Measurements from ENCODE around the gene RAB37. TPM values are rescaled to one million over a fixed set of nuclear protein-coding genes. Genes with fewer than 3 reads are reported as not detected.

Gene RAB37
- total RNA-seq, 3 donors from 2014 or later = 0.29 to 0.98 (median 0.33) TPM

DNA sequence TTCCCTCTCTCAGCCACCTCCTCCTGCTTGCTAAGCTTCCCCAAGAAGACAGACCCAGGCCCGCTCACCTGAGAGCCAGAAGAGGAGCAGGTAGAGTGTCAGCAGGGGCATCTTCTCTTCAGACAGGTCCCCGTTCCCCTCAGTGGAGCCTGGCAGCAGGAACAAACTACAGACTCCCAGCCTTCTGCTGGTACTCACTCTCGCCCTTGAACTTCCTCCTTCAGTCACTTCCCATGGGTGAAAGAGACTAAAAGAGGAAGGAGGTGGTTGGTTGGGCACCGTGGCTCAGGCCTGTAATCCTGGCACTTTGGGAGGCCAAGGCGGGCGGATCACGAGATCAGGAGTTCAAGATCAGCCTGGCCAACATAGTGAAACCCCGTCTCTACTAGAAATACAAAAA, 24.3 kb upstream of the RAB37 start, which contains the start of gene CD300LF:
Gene CD300LF (minus strand): TSS at position 168 of the 400 bp plus-strand sequence. CDS start 57 bp downstream, at position 111.
- Mint-ChIP-seq H3K4me1 (ENCODE audit: low read depth) (peaks cover 7% of the 10 kb centered on the region), H3K27me3 (ENCODE audit: low read depth) (peaks cover 4% of the 10 kb centered on the region), H3K9me3 (no peaks in the 10 kb centered on the region), H3K4me3 (no peak within 1 kb of the TSS), H3K36me3 (ENCODE audit: insufficient read depth) (no peaks in the 10 kb centered on the region)
- DNase-seq = no peak
- ATAC-seq = no peak

DNA sequence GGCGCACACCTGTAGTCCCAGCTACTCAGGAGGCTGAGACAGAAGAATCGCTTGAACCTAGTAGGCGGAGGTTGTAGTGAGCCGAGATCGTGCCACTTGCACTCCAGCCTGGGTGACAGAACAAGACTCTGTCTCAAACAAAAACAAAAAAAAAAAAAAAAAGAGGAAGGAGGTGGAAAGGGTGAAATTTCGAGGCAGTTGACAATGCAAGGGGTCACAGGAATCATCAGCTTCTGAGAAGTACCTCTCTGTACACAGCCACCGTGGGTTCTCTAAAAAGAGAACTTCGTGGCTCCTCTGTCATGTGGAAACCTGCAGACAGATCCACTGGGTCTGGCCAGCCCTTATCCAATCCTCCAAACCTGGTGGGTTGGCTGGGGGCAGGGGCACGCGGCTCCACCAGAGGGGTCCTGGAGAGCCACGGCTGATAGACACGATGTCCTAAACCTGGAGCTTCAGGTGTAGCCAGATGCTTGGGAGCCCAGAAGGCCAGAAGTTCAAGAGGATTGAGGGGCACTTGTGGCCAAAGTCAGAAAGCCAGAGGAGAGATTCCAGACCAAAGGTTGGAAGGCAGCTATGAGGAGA, 23.8 kb upstream of the RAB37 start:
- ATAC-seq (no peak), DNase-seq (no peak)
- Mint-ChIP-seq H3K36me3 (ENCODE audit: insufficient read depth) (no peaks in the 10 kb centered on the region), H3K9me3 (no peaks in the 10 kb centered on the region), H3K4me3 (no peak overlapping the region), H3K27me3 (ENCODE audit: low read depth) (peaks cover 4% of the 10 kb centered on the region), H3K4me1 (ENCODE audit: low read depth) (peaks cover 7% of the 10 kb centered on the region)

DNA sequence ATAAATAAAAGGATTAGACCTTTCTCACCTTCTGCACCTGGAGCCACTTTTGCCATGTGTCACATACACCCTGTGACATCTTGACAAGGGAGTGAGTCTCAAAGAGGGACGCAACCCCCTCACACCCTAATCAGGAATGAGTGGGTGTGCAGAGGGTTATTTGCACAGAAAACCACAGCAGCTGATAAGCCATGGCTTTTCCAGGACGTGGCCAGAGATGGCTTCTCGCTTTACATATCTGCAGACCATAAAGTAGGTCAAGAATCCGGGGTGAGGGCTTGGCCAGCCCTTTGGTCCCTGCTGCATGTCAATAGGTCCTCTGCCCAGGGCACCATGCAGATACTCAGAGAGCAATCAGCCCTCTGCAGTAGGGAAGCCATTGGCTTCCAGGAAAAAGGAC, 21.9 kb upstream of the RAB37 start:
- Mint-ChIP-seq H3K27me3 (ENCODE audit: low read depth) (peaks cover 4% of the 10 kb centered on the region), H3K4me1 (ENCODE audit: low read depth) (peaks cover 7% of the 10 kb centered on the region), H3K36me3 (ENCODE audit: insufficient read depth) (no peaks in the 10 kb centered on the region), H3K4me3 (no peak overlapping the region), H3K9me3 (no peaks in the 10 kb centered on the region)
- ATAC-seq = no peak
- DNase-seq = no peak

DNA sequence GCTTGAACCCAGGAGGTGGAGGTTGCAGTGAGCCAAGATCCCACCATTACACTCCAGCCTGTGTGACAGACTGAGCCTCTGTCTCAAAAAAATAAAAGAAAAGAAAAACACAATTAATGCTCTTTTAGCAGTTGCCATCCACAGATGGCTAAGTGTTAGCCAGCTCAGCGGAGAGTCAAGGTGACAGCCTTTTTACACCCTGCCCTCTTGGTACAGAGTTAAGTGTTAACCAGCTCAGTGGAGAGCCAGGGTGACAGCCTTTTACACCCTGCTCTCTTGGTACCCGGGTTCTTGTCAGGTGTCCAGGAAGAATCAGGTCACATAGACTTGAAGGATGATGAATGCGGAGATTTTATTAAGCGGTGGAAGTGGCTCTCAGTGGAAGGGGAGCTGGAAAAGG, 16.6 kb upstream of the RAB37 start:
- DNase-seq = no peak
- Mint-ChIP-seq H3K36me3 (ENCODE audit: insufficient read depth) (no peaks in the 10 kb centered on the region), H3K4me3 (no peak overlapping the region), H3K9me3 (no peaks in the 10 kb centered on the region), H3K4me1 (ENCODE audit: low read depth) (no peaks in the 10 kb centered on the region), H3K27me3 (ENCODE audit: low read depth) (no peaks in the 10 kb centered on the region)
- no peak for ATAC-seq

DNA sequence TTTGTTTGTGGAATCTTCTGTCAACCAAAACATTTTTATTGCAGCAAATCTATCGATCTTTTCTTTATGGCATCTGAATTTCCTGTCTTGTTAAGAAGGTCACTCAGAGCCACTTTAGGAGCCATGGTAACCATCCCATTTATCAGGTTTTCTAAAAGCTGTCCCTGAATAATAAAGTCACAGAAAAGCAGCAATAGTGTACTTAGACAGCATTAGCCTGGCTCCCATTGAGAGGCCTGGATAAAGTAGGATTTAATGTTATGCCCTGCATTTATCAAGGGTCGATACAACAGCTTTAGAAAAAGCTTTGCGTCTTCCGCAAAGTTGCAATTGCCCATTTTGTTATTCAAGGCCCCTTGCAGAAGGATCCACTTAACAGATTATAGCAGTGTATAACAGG, 14.3 kb upstream of the RAB37 start:
- Mint-ChIP-seq H3K27me3 (ENCODE audit: low read depth) (no peaks in the 10 kb centered on the region), H3K4me3 (no peak overlapping the region), H3K4me1 (ENCODE audit: low read depth) (no peaks in the 10 kb centered on the region), H3K36me3 (ENCODE audit: insufficient read depth) (no peaks in the 10 kb centered on the region), H3K9me3 (no peaks in the 10 kb centered on the region)
- no peak for ATAC-seq
- no peak for DNase-seq

DNA sequence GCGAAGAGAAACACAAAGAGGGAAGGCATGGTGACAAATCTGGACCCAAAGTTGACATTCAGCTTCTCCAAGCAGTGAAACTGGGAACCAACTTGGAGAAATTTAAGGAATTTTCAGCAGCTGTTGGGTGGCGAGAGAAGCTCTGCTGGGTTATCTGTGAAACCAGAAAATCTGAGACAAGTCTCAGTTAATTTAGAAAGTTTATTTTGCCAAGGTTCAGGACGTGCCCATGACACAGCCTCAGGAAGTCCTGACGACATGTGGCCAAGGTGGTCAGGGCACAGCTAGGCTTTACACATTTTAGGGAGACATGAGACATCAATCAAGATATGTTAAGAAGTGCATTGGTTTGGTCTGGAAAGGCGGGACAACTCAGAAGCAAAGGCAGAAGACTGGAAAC, 13.2 kb upstream of the RAB37 start:
- no peaks in the 10 kb centered on the region for H3K4me1 Mint-ChIP-seq (ENCODE audit: low read depth)
- ATAC-seq = no peak

DNA sequence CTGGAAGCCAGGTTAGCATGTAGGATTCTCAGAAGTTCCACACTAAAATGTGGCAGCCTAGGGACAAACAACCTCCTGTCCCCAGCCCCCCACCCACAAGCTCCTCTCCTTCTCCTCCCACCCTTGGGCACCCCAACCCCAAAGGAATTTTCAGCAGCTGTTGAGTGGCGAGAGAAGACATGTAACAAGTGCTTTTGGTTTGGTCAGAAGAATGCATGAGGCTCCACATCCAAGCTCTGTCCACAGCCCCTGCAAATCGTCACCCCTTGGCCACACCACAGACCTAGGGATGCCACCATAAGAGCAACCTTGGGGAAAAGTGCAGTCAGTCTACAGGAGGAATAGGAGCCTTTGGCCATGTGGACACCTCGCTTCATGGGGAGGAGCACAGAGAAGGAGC, 11.9 kb upstream of the RAB37 start:
- peaks cover 2% of the 10 kb centered on the region for H3K4me1 Mint-ChIP-seq (ENCODE audit: low read depth)
- no peak for DNase-seq
- H3K27me3 Mint-ChIP-seq (ENCODE audit: low read depth) = no peaks in the 10 kb centered on the region
- H3K36me3 Mint-ChIP-seq (ENCODE audit: insufficient read depth) = no peaks in the 10 kb centered on the region
- no peaks in the 10 kb centered on the region for H3K9me3 Mint-ChIP-seq
- no peak overlapping the region for H3K4me3 Mint-ChIP-seq
- no peak for ATAC-seq

More for the DNA sequence above, 13.2 kb upstream of the RAB37 start:
- DNase-seq = no peak
- no peaks in the 10 kb centered on the region for H3K9me3 Mint-ChIP-seq
- no peaks in the 10 kb centered on the region for H3K27me3 Mint-ChIP-seq (ENCODE audit: low read depth)
- H3K4me3 Mint-ChIP-seq = no peak overlapping the region
- H3K36me3 Mint-ChIP-seq (ENCODE audit: insufficient read depth) = no peaks in the 10 kb centered on the region

DNA sequence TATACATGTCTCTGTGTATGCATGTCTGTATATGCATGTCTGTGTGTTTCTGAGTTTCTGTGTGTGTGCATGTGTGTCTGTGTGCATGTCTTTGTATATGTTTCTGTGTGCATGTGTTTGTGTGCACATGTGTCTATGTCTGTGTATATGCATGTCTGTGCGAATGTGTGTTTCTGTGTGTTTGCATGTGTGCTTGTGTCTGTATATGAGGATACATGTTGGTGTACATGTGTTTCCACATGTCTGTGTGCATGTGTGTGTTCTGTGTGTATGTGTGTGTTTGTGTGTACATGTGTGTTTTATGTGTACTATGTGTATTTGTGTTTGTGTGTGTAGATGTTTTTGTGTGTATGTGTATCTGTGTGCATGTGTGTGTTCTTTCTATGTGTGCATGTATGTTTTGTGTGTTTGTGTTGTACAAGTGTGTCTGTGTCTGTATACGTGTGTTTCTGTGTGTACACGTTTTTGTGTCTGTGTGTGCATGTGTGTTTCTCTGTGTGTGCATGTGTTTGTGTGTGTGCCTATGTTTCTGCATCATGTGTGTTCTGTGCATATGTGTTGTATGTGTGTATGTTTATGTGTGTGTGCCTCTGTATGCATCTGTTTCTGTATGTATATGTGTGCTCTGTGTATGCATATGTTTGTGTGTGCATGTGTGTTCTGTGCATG, 8.9 kb upstream of the RAB37 start:
- ATAC-seq (no peak), DNase-seq (no peak)
- Mint-ChIP-seq H3K36me3 (ENCODE audit: insufficient read depth) (no peaks in the 10 kb centered on the region), H3K4me1 (ENCODE audit: low read depth) (peaks cover 17% of the 10 kb centered on the region), H3K27me3 (ENCODE audit: low read depth) (no peaks in the 10 kb centered on the region), H3K4me3 (no peak overlapping the region), H3K9me3 (no peaks in the 10 kb centered on the region)

DNA sequence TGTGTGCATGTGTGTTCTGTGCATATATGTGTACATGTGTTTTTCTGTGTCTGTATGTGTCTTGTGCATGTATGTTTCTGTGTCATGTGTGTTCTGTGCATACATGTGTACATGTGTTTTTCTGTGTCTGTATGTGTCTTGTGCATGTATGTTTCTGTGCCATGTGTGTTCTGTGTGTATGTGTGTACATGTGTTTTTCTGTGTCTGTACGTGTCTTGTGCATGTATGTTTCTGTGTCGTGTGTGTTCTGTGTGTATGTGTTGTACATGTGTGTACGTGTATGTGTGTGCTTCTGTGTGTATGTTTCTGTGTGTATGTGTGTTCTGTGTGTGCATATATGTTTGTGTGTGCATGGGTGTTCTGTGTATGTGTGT, 8.4 kb upstream of the RAB37 start:
- peaks cover 17% of the 10 kb centered on the region for H3K4me1 Mint-ChIP-seq (ENCODE audit: low read depth)
- no peak overlapping the region for H3K4me3 Mint-ChIP-seq
- DNase-seq (no peak), ATAC-seq (no peak)
- H3K27me3 Mint-ChIP-seq (ENCODE audit: low read depth) = no peaks in the 10 kb centered on the region
- H3K36me3 Mint-ChIP-seq (ENCODE audit: insufficient read depth) = no peaks in the 10 kb centered on the region
- H3K9me3 Mint-ChIP-seq = no peaks in the 10 kb centered on the region

DNA sequence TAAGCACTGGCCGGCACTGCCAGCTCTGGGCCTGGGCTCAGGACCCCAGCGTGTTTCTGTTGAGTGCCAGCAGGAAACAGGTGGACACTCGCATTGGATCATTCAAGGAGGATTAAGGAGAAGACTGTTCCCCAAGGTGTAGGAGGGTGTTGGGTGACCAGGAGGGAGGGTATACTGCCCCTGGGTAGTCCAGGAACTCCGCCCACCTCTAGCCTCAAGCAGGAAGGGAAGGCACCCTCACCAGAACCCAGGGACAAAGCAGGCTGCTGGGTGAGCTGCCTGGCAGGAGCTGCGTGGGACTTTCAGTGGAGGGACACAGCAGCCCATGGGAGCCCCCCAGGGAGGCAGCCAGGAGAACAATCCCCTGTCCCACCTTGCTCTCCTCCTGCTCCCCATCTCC, 7.7 kb upstream of the RAB37 start:
- DNase-seq = no peak
- H3K4me3 Mint-ChIP-seq = no peak overlapping the region
- no peaks in the 10 kb centered on the region for H3K9me3 Mint-ChIP-seq
- H3K27me3 Mint-ChIP-seq (ENCODE audit: low read depth) = no peaks in the 10 kb centered on the region
- no peak for ATAC-seq
- H3K36me3 Mint-ChIP-seq (ENCODE audit: insufficient read depth) = no peaks in the 10 kb centered on the region
- peaks cover 17% of the 10 kb centered on the region for H3K4me1 Mint-ChIP-seq (ENCODE audit: low read depth)

DNA sequence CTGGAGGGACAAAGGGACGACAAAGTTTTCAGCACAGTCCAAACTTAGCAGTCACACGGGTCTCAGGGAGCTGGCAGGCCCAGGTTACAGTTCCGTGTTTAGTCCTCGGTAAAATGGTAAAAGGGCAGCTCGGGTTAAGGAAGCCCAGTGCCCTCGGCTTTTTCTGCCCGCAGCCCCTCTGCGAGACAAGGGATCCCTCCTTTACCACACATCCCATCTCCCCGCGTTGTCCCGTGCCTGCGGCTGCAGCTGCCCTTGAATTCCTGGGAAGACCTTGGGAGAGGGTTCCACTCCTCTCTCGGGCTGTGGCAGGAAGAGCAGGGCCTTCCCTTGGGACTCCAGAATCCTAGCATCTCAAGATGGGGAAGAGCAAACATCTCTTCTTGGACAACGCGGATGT, 7.2 kb upstream of the RAB37 start:
- H3K27me3 Mint-ChIP-seq (ENCODE audit: low read depth) = no peaks in the 10 kb centered on the region
- peaks cover 17% of the 10 kb centered on the region for H3K4me1 Mint-ChIP-seq (ENCODE audit: low read depth)
- no peak for ATAC-seq
- no peaks in the 10 kb centered on the region for H3K9me3 Mint-ChIP-seq
- DNase-seq = no peak
- no peak overlapping the region for H3K4me3 Mint-ChIP-seq
- H3K36me3 Mint-ChIP-seq (ENCODE audit: insufficient read depth) = no peaks in the 10 kb centered on the region

DNA sequence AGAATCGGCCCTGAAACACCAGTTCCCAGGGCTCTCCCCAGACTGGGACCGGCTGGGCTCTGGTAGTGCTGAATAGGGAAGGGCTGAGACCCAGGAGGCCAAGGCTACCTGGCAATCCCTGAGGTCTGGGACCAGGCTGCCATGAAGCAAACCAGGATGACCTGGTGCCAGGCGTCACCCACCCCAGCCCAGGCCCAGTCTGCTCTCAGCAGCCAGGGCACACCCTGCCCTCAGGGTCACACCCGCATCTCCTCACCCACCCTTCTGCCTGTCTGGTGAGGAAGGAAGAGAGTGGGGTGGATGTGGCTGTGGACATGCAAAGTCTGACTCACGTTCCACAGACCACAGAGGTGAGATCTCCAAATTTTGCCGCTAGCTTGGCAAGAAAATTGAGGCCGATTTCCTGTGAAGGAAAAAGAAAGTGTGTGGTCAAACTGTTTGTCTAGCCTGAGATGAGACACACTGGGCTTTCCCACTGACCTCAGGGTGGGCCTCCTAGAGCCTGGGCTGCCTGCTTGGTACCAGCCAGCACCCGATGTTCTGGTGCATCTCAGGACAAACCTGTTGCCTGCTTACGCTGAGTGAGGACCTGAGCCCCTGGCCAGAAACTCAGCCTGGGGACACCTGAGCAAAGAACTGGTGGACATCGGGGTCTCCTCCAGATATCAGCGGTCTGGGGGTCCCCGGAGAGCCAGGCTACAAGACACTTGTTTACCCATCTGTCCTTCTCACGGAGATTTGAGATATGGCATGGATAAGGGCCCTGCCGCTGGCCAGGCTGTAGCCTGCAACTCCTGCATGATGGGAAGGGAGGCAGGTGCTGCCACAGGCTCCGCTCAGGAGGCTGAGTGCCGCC, 6.3 kb upstream of the RAB37 start:
- peaks cover 17% of the 10 kb centered on the region for H3K4me1 Mint-ChIP-seq (ENCODE audit: low read depth)
- no peaks in the 10 kb centered on the region for H3K27me3 Mint-ChIP-seq (ENCODE audit: low read depth)
- H3K36me3 Mint-ChIP-seq (ENCODE audit: insufficient read depth) = no peaks in the 10 kb centered on the region
- no peak overlapping the region for H3K4me3 Mint-ChIP-seq
- peak; percentile 45 for DNase-seq
- no peaks in the 10 kb centered on the region for H3K9me3 Mint-ChIP-seq
- ATAC-seq = peak; percentile 70 to 87

DNA sequence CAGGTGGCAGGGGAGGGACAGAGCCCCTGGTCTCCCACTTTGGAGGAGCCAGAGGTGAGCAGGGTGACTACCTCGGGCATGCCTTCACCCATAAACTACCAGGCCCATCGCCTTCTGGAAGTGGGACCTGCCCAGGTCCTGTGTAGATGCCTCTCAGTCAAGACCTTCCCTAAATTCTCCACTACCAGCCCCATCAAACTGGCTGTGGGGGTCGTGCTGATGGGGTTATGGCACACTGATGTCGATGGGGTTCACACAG, 5.8 kb upstream of the RAB37 start:
- Mint-ChIP-seq H3K4me3 (no peak overlapping the region), H3K27me3 (ENCODE audit: low read depth) (no peaks in the 10 kb centered on the region)
- ATAC-seq = no peak

DNA sequence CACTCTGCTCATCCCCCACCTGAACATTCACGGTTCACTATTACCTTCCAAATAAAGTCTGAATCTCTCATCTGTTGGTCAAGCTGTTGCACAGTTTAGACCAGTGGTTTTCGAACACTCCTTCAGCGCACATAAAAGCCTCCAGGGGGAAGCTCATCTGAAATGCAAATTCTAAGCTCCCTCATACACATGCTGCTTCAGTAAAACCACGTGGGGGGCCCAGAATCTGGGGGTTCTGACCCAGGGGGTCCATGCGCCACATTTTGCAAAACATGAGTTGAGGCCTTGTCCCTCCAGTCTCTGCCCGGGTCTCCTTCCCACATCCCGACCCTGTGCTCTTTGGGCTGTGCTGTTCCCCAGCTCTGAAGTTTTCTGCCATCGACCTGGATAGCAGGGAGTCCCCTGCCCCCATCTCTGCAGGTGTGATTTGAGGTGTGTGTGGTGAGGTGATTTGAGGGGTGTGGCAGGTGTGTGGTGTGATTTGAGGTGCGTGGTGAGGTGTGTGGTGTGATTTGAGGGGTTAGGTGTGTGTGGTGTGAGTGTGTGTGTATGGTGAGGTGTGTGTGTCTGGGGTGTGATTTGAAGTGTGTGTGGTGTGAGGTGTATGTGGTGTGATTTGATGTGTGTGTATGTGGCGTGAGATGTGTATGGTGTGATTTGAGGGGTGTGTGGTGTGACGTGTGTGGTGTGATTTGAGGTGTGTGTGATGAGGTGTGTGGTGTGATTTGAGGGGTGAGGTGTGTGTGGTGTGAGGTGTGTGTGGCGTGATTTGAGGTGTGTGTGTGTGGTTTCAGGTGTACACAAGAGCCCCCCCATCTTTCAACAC, 4.8 kb upstream of the RAB37 start:
- no peaks in the 10 kb centered on the region for H3K36me3 Mint-ChIP-seq (ENCODE audit: insufficient read depth)

More for the DNA sequence above, 5.8 kb upstream of the RAB37 start:
- H3K36me3 Mint-ChIP-seq (ENCODE audit: insufficient read depth) = no peaks in the 10 kb centered on the region
- DNase-seq = no peak
- peaks cover 19% of the 10 kb centered on the region for H3K4me1 Mint-ChIP-seq (ENCODE audit: low read depth)
- no peaks in the 10 kb centered on the region for H3K9me3 Mint-ChIP-seq

More for the DNA sequence above, 4.8 kb upstream of the RAB37 start:
- DNase-seq (no peak), ATAC-seq (no peak)
- H3K4me1 Mint-ChIP-seq (ENCODE audit: low read depth) = peaks cover 22% of the 10 kb centered on the region
- no peaks in the 10 kb centered on the region for H3K9me3 Mint-ChIP-seq
- no peaks in the 10 kb centered on the region for H3K27me3 Mint-ChIP-seq (ENCODE audit: low read depth)
- H3K4me3 Mint-ChIP-seq = no peak overlapping the region
